VCaP (cell line): ENCODE results near the gene COLQ.
"Not testable (repeated sequence)": the region's sequence is repeated elsewhere in the genome, so short reads cannot be mapped to it uniquely, and the experiment has no call there.

ENCODE experiments used
- H3K27ac ChIP-seq: fragments of 450-650 bp; 2 replicates; pipeline ENCODE4 v1.5.1; 2017
- CTCF ChIP-seq: fragments of 450-650 bp; conservative IDR thresholded peaks from 2 replicates; pipeline ENCODE4 v1.5.1; 2017; ENCODE audit warnings: mild to moderate bottlenecking, moderate library complexity

The COLQ gene

GRCh38 chr3:15426579-15427118 is 94.9 kb downstream of the COLQ start:
- H3K27ac ChIP-seq, result peak overlapping the region; percentile 84
- TF ChIP-seq CTCF, result no peak

GRCh38 chr3:15420871-15421270 is 100.6 kb downstream of the COLQ start:
- TF ChIP-seq CTCF, result no peak
- peak overlapping the region; percentile 54 for H3K27ac ChIP-seq

GRCh38 chr3:15410966-15411365 is 110.5 kb downstream of the COLQ start:
- H3K27ac ChIP-seq, result not testable (repeated sequence)

GRCh38 chr3:15409774-15410173 is 111.7 kb downstream of the COLQ start:
- TF ChIP-seq CTCF, result no peak
- H3K27ac ChIP-seq, result no peak overlapping the region

GRCh38 chr3:15409239-15409638 is 112.3 kb downstream of the COLQ start:
- no peak for TF ChIP-seq CTCF
- H3K27ac ChIP-seq, result no peak overlapping the region

GRCh38 chr3:15405448-15406050 is 116.0 kb downstream of the COLQ start:
- TF ChIP-seq CTCF, result peak; percentile 79
- H3K27ac ChIP-seq, result peak overlapping the region; percentile 19; the same call in 1 of the 2 replicates

- TF ChIP-seq CTCF, result no peak
Measured at GRCh38 chr3:15404767-15405166, 116.7 kb downstream of the COLQ start.

GRCh38 chr3:15403965-15404364 is 117.5 kb downstream of the COLQ start:
- no peak for TF ChIP-seq CTCF
- no peak overlapping the region for H3K27ac ChIP-seq

More at GRCh38 chr3:15404767-15405166, 116.7 kb downstream of the COLQ start:
- H3K27ac ChIP-seq, result peak overlapping the region; percentile 19; the same call in 1 of the 2 replicates
